GM19035 (cell line): ENCODE measurements around the gene CDH11.

Source experiments
- ATAC-seq: cut with Tn5 transposase; IDR thresholded peaks from one replicate; pipeline ENCODE4 v1.9.1; 2021; ENCODE audit not compliant: unreplicated experiment

CDH11 gene

DNA sequence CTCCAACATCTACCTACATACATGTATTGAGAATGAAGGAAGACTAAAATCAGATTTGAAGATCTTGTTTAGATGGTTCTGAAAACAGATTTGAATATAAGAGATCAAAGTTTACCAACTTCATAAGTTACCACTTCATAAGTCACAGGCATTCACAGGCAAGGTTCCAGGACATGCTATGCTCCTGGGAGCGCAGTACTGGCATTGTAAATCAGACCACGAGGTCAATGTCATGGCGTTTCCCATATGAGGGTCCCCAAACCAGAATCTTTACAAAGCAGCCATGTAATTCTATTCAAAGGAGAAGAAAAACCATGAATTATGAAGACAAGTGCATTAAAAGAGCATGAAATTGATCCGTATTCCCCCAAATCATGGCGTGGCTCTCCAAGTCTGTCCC lies 3.0 kb downstream of the CDH11 start:
- no peak for ATAC-seq

DNA sequence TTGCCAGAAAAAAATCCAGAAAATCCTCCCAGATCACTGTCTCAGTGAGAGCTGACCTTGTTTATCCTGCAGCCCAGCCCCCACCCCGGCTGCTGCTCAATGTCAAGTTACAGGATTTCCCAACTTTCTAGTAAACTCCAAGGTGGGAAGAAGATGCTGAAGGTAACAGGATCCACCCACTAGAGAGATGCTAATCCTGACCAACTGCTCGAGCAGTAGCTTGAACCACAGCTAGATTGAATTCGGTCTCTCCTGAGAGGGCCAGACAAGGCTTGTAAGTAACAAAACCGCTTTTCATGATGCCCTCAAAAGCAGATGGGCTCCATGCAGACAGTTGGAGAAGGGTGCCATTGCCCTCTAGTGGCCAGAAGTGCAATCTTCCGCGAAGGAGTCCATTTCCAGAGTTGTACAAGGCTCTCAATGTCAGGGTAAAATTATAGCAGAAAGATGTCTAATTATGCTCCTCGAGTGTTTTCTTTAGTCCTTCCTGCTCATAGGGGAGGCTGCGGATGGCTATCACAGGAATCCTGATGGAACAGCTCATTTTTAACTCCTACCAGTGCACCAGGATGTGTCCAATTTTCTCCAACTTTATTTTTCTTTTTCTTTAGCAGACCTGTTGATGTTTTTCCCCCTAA lies 3.9 kb downstream of the CDH11 start:
- peak; percentile 83 for ATAC-seq

GRCh38 chr16:65116818-65117430 lies 4.9 kb downstream of the CDH11 start:
- ATAC-seq: no peak

DNA sequence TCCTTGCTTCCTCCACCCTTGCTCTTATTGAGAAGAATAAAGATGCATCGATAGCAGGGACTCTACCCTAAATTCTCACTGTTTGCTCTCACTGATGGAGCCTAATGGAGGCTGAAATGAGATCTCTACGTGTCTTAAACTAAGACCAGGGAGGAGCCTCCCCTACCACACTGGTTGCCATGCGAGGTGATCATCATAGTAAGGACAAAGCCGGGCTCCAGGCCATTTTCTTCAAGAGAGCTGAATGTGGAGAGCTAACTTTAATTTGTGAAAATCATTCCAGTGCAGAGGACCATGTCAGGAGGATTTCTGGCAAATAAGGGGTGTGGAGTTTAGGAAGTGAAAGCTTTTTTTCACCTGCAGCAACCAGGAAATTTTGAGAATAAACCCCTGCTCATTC lies 5.6 kb downstream of the CDH11 start:
- no peak for ATAC-seq

GRCh38 chr16:65114527-65114926 lies 7.3 kb downstream of the CDH11 start:
- no peak for ATAC-seq

DNA sequence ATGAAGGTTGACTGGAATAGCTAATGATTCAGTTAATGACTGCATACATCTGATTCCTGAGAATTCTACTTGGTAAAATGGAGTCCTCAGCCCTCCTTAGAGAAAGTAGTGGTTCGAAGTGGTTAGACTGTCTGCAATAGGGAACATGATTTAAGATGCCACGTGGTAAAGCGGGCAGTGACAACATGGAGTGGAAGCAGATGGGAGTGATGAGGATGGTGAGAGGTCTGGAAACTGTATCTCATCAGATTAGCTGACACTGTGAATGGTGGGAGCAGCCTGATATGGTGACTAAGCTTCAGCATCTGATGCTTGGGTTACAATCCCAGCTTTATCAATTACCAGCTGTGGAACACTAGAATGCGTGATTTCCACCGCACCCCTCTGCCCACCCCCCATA lies 8.4 kb downstream of the CDH11 start:
- ATAC-seq: no peak

- ATAC-seq: no peak
Observed at GRCh38 chr16:65111306-65111705, 10.6 kb downstream of the CDH11 start.

DNA sequence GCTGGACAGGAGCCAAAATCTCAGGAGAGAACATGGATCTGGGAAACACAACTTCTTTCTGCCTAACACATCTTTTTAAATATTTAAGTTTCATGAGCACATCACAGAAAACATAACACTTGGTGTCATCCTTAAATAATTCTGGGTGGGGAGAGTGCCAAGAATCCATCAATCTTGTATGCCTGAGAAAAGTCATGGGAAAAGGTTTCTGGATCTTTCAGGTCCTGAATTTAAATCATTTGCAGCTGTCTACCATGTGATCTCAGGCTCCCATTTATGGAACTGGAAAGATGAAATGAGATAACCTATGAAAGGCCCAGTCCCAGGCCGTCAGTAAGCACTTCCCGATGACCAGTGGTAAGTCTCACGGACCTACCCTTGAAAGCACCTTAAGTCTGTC lies 15.1 kb downstream of the CDH11 start:
- ATAC-seq: no peak

- ATAC-seq: no peak
Observed at GRCh38 chr16:65105171-65105570, 16.7 kb downstream of the CDH11 start.

DNA sequence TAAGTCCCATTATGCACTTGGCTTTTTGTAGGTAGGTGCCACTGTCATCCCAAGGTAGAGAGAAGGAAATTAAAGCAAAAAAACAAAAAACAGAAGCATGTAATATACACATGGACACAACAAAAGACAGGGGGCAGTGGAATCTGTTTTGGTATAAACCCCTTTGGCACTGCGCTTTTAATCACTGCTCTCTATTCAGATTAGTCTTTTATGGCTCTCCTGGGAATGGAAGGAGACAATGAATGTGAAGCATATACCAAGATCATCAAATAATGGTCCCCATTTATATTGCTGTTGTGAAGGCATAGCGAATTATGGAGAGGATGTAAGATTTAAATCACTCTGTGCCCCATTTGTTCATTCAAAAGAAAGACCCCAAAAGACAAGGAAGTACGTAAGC lies 17.4 kb downstream of the CDH11 start:
- no peak for ATAC-seq

GRCh38 chr16:65102326-65102725 lies 19.5 kb downstream of the CDH11 start:
- ATAC-seq: no peak

DNA sequence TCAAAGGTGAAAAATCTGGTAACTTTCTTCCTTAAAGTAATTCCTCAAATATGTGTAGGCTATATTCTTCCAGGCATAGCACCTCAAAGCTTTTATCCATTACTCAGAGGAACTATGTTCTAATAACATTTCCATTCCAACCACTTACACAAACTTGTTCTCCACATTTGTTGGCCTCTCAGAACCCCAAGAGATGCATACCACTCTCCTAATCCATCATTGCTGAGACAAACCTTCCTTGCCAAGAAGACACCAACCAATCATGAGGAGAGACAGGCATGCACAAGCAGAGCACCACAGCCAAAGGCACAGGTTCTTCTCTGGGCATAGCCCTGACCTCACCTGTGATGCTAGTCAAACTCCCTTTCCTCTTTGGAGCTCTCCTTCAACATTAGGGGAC lies 20.9 kb downstream of the CDH11 start:
- ATAC-seq: no peak

- no peak for ATAC-seq
Observed at GRCh38 chr16:65099607-65100006, 22.3 kb downstream of the CDH11 start.

- no peak for ATAC-seq
Observed at GRCh38 chr16:65098916-65099315, 22.9 kb downstream of the CDH11 start.

- no peak for ATAC-seq
Observed at GRCh38 chr16:65097296-65097695, 24.6 kb downstream of the CDH11 start.

- no peak for ATAC-seq
Observed at GRCh38 chr16:65095906-65096305, 26.0 kb downstream of the CDH11 start.

DNA sequence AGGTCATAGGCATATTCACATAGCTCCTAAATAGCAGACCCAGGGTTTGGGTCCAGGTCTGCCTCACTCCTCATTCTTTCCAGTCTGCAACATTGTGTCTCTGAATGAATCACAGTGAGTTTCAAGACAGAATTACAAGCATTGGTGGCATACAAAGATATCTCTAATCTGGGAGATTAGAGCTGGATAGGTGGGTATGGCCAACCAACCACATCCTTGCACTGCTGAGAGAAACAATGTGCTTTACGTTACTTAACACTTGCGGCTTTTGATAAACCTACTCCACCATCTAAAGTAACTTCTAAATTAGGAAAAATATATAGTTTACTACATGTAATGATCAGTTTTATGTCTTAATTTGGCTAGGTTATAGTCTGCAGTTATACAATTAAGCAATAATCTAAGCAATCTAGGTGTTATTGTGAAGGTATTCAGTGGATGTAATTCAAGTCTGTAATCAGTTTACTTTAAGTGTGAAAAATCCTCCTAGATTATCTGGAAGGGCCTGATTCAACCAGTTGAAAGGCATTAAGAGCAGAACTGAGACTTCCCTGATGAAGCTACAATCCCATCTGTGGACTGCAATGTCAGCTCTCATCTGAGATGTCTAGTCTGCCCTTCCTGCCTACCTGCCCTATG lies 26.7 kb downstream of the CDH11 start:
- ATAC-seq: no peak

DNA sequence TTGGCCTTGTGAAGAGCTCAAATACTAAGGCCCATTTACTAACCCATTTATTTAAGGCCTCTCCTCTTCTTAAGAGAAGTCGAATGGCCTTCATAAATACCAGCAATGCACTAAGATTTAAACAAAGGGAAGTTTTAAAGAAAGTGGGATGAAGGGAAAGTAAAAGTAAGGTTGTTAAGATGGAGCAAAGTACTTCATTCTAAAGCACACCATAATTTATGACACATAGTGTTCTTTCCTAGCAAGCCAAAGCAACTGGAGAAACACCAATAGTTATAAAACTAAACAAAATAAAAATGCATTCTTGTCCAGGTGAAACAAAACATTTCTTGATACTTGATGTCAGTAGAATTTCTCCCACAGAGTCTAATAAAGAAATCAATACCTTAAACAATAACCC lies 27.9 kb downstream of the CDH11 start:
- ATAC-seq: no peak

DNA sequence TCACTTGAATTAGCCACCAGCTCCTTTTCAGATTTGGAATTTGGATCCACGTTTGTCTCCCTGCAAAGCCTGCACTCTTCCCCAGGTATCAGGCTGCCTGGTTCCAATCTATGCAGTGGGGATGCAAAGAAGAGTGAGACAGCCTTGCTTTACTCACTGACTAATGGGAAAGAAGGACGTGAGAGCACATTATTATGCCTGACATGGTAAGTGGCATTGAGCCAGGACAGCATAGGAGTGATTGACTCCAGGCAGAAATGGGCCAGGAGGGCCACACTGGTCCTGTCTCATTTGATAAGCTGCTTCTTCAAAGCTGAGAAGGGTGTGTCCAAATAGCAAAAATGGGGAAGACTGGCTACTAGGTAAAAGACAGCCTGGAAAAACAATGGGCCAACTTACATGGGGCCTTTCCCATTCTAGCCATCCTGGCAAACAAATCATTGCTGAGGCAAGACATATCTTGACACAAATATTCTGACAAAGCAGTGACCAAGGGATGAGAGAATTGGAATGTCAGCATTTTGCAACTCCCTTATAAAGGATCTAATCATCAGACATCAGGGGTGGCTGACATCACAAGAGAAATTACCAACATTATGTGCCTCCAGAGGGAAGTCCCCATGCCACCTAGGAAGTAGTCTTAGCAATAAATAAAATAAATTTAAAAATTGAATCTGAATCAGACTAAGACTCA lies 38.6 kb downstream of the CDH11 start:
- ATAC-seq: no peak

GRCh38 chr16:65079549-65079948 lies 42.3 kb downstream of the CDH11 start:
- no peak for ATAC-seq

- ATAC-seq: no peak
Observed at GRCh38 chr16:65077181-65077580, 44.7 kb downstream of the CDH11 start.

DNA sequence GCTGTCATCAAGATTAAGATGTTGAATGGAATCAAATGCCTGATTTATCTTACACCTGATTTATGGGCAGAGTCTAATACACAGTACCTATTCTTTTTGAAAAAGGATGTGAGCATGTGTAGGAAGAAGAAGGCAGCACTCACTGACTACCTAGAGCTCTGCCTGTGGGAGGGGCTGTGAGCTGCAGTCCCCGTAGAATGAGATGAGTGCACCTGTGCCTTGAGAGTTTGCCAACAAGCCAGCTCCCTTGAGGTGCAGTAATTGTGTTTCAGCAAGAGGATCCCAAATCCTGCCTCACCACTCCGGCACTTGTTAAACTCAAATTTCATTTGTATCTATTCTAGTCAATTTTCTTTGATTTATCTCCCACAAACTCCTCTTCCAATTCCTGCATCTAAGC lies 46.0 kb downstream of the CDH11 start:
- ATAC-seq: no peak
